NB4 (cell line): ENCODE data around the gene AP1M1.

Source experiments
- DNase-seq: peaks from one replicate; pipeline ENCODE4 v3.0.0; 2010; ENCODE audit warnings: low read depth
- H3K4me3 ChIP-seq: one replicate; pipeline ENCODE4 v1.5.1; 2011; ENCODE audit warnings: mild to moderate bottlenecking, low read depth, low read length, moderate library complexity
- MAX ChIP-seq: IDR thresholded peaks from 2 replicates; pipeline ENCODE4 v1.6.1; 2011; ENCODE audit warnings: low read depth, low read length
- MYC ChIP-seq: IDR thresholded peaks from 2 replicates; pipeline ENCODE4 v1.6.1; 2011; ENCODE audit warnings: low read depth, low read length
- POLR2A ChIP-seq: IDR thresholded peaks from 2 replicates; pipeline ENCODE4 v1.6.1; 2011; ENCODE audit warnings: mild to moderate bottlenecking; ENCODE audit not compliant: insufficient read length; ENCODE audit errors: extremely low read depth
- TF ChIP-seq, protein P1 (sequence below): IDR thresholded peaks from one replicate; pipeline ENCODE4 v1.5.1; 2012; ENCODE audit warnings: low read depth, low read length

Gene AP1M1

GRCh38 chr19:16190198-16190597 is 7.5 kb upstream of the AP1M1 start:
- H3K4me3 ChIP-seq = no peak overlapping the region
- TF ChIP-seq, protein P1, sequence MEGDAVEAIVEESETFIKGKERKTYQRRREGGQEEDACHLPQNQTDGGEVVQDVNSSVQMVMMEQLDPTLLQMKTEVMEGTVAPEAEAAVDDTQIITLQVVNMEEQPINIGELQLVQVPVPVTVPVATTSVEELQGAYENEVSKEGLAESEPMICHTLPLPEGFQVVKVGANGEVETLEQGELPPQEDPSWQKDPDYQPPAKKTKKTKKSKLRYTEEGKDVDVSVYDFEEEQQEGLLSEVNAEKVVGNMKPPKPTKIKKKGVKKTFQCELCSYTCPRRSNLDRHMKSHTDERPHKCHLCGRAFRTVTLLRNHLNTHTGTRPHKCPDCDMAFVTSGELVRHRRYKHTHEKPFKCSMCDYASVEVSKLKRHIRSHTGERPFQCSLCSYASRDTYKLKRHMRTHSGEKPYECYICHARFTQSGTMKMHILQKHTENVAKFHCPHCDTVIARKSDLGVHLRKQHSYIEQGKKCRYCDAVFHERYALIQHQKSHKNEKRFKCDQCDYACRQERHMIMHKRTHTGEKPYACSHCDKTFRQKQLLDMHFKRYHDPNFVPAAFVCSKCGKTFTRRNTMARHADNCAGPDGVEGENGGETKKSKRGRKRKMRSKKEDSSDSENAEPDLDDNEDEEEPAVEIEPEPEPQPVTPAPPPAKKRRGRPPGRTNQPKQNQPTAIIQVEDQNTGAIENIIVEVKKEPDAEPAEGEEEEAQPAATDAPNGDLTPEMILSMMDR = no peak
- no peak for TF ChIP-seq MAX
- TF ChIP-seq POLR2A = no peak
- TF ChIP-seq MYC = no peak
- DNase-seq = no peak

GRCh38 chr19:16190736-16191135 is 7.0 kb upstream of the AP1M1 start:
- TF ChIP-seq MAX = no peak
- TF ChIP-seq, protein P1 = no peak
- TF ChIP-seq MYC = no peak
- TF ChIP-seq POLR2A = no peak
- DNase-seq = no peak
- H3K4me3 ChIP-seq = no peak overlapping the region

DNA sequence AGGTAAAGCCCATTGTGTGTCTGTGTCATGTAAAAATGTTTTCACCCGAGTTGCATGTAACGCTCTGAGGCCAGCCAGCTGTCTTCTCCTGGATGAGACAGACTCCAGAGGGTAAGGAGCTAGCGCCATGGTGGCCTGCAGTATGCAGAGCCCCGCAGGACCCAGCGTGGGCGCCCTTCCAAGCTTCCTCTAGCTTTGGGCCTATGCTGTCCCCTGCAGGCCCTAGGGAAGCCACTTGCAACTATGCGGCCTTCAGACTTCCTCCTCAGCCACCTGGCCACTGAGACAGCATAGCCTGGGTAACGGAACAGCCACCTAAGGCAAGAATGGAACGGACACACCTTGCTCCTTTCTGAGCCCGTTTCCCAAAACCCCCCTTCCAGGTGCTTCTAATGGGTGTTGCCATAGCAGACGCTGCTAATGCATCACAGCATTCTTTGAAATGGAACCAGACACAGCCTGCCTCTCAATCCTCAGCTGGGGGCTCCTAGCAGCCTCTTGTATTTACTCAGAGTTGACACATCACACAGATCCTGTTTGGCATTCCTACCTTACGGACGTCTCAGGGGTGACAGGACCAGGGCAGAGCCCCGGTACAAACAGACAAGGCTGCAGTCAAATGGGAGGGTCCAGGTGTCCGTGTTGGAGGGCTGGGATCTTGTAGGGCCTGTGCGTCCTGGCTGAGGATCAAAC is 6.3 kb upstream of the AP1M1 start:
- no peak overlapping the region for H3K4me3 ChIP-seq

DNA sequence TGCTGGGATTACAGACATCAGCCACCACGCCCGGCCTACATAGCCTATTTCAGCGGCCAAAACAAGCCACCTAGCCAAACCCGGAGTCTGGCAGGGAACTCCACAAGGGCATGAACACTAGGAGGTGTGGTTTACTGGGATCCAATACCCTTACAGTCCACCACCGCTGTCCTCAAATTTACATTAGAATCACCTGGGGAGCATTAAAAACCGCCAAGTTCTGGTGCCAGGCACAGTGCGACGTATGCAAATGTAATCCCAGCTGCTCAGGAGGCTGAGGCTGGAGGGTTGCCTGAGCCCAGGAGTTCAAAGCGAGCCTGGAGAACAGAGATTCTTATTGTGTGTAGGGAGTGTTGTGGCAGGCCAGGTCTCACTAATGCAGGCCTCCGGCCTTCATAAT is 4.2 kb upstream of the AP1M1 start:
- no peak overlapping the region for H3K4me3 ChIP-seq
- TF ChIP-seq MYC = no peak
- TF ChIP-seq, protein P1 = no peak
- TF ChIP-seq POLR2A = no peak
- no peak for TF ChIP-seq MAX
- no peak for DNase-seq

More for the DNA sequence above, 6.3 kb upstream of the AP1M1 start:
- TF ChIP-seq POLR2A = no peak
- TF ChIP-seq MYC = no peak
- TF ChIP-seq, protein P1 = no peak
- no peak for TF ChIP-seq MAX
- no peak for DNase-seq

DNA sequence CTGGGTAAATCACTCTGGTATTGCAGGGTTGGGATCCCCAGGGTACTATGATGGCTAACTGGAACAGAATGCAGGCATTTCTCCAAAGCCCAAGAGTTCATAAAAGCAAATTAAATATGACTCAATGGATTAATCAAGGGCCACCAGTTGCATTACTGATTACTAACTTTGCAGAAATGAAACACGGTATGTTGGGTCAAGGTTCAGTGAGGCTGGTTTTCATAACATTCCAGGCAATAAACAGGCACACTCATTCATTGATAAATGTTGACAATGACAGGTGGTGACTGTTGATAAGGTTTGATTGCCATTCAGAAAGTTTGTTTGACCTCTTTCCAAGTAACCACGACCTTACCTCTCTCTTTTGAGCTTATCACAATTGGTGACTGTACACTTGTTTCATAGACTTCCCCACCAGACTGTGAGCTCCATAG is 506 bp upstream of the AP1M1 start:
- no peak for TF ChIP-seq POLR2A
- TF ChIP-seq, protein P1 = no peak
- TF ChIP-seq MYC = no peak
- no peak for TF ChIP-seq MAX
- H3K4me3 ChIP-seq = peak overlapping the region; percentile 88
- no peak for DNase-seq

DNA sequence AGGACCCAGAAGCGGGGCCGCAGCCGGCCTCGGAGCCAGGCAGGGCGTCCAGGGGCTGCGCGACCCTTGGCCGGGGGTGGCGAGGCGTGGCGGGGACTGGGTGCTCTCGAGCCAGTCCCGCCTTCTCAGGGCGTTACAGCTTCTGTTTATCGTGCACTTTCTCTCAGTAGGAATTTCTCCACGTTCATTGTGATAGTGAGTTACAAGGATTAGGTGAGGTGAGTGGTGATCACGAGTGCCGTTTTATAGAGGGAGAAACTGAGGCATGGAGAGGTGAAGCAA is 600 bp downstream of the AP1M1 start:
- TF ChIP-seq MAX (no peak), MYC (no peak), POLR2A (no peak)
- TF ChIP-seq, protein P1 = no peak
- DNase-seq = no peak
- peak overlapping the region; percentile 88 for H3K4me3 ChIP-seq
